ENCODE data around the gene CSRNP3.
"Not testable (repeated sequence)": the region's sequence is repeated elsewhere in the genome, so short reads cannot be mapped to it uniquely, and the experiment has no call there.

CSRNP3 gene

DNA sequence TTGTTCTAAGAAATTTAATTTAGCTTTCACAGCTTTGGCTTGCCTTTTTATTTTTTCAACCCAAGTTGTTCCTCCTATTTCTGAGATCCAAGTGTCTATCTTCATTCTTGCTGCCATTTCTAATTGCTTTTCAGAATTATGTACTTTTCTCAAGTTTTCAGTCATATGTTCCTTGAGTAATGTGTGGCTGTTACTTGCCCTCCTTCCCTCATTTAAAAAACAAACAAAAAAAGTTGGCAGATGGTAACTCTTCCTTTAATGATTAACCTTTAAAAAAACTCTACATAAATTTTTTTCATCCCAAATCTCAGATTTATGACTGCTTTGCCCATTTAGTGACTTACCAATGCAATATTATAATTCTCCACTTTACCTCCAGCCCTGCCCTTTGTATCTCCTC is 193.2 kb downstream of the CSRNP3 start:
- H3K36me3 Mint-ChIP-seq (ENCODE audit: low read depth) = peaks cover 71% of the 10 kb centered on the region
- H3K27me3 Mint-ChIP-seq (ENCODE audit: low read depth, poor library complexity) = no peaks in the 10 kb centered on the region

GRCh38 chr2:165665614-165666013 is 196.1 kb downstream of the CSRNP3 start:
- Mint-ChIP-seq H3K27me3 (ENCODE audit: low read depth, poor library complexity) (no peaks in the 10 kb centered on the region), H3K36me3 (ENCODE audit: low read depth) (peaks cover 66% of the 10 kb centered on the region), H3K4me1 (peaks cover 26% of the 10 kb centered on the region), H3K27ac (peak overlapping the region; percentile 99), H3K9me3 (no peaks in the 10 kb centered on the region), H3K4me3 (no peak overlapping the region)
- no peak for DNase-seq
- no peak for TF ChIP-seq CTCF (IDR thresholded peaks at IDR 0.05)

More for the DNA sequence above, 193.2 kb downstream of the CSRNP3 start:
- H3K9me3 Mint-ChIP-seq = no peaks in the 10 kb centered on the region
- H3K27ac Mint-ChIP-seq = peak overlapping the region; percentile 31
- DNase-seq = no peak
- peaks cover 41% of the 10 kb centered on the region for H3K4me1 Mint-ChIP-seq
- TF ChIP-seq CTCF (IDR thresholded peaks at IDR 0.05) = no peak
- no peak overlapping the region for H3K4me3 Mint-ChIP-seq

- peaks cover 66% of the 10 kb centered on the region for H3K36me3 Mint-ChIP-seq (ENCODE audit: low read depth)
- H3K27me3 Mint-ChIP-seq (ENCODE audit: low read depth, poor library complexity) = not testable (repeated sequence)
- H3K4me1 Mint-ChIP-seq = peaks cover 26% of the 10 kb centered on the region
Observed at GRCh38 chr2:165666073-165666472, 196.6 kb downstream of the CSRNP3 start.

DNA sequence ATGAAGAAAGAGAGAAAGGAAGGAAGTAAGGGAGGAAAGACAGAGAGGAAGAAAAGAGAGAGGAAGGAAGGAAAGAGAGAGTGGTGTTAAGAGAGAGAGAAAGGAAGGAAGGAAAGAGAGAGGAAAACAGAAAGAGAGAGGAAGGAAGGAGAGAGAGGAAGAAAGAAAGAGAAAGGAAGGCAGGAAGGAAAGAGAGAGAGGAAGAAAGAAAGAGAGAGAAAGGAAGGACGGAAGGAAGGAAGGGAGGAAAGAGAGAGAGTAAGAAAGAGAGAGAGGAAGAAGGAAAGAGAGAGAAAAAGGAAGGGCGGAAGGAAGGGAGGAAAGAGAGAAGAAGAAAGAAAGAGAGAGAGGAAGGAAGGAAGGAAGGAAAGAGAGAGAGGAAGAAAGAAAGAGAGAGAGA is 197.1 kb downstream of the CSRNP3 start:
- peaks cover 66% of the 10 kb centered on the region for H3K36me3 Mint-ChIP-seq (ENCODE audit: low read depth)
- H3K27me3 Mint-ChIP-seq (ENCODE audit: low read depth, poor library complexity) = no peaks in the 10 kb centered on the region
- peaks cover 5% of the 10 kb centered on the region for H3K9me3 Mint-ChIP-seq
- H3K4me1 Mint-ChIP-seq = peaks cover 26% of the 10 kb centered on the region
- peak overlapping the region; percentile 95 for H3K27ac Mint-ChIP-seq
- DNase-seq = no peak
- no peak overlapping the region for H3K4me3 Mint-ChIP-seq
- no peak for TF ChIP-seq CTCF (IDR thresholded peaks at IDR 0.05)

More at GRCh38 chr2:165666073-165666472, 196.6 kb downstream of the CSRNP3 start:
- not testable (repeated sequence) for H3K9me3 Mint-ChIP-seq, H3K4me3 Mint-ChIP-seq, DNase-seq
- H3K27ac Mint-ChIP-seq = peak overlapping the region; percentile 99

DNA sequence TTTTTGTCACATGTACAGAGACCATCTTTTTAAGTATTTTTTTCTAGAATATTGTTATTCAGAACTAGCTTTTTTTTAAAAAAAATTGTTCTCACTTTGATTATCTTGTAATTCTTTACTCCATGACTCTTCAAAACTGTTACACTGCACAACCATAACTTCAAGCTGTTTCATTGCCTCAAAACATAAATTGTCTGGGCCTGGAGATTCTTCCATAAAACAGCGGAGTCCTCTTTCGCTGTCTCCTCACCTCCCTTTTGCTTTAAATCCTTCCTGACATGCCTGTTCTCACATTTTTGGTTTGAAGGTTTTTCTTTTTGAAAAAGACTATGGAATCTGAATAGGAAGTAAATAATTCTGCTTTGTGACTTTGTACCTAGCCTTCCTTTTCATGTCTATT is 197.9 kb downstream of the CSRNP3 start:
- TF ChIP-seq CTCF (IDR thresholded peaks at IDR 0.05) = no peak
- Mint-ChIP-seq H3K4me3 (no peak overlapping the region), H3K9me3 (peaks cover 12% of the 10 kb centered on the region), H3K4me1 (peaks cover 26% of the 10 kb centered on the region), H3K27ac (peak overlapping the region; percentile 95), H3K27me3 (ENCODE audit: low read depth, poor library complexity) (no peaks in the 10 kb centered on the region), H3K36me3 (ENCODE audit: low read depth) (peaks cover 70% of the 10 kb centered on the region)
- DNase-seq = no peak

- Mint-ChIP-seq H3K36me3 (ENCODE audit: low read depth) (peaks cover 85% of the 10 kb centered on the region), H3K9me3 (peaks cover 12% of the 10 kb centered on the region)
- DNase-seq = no peak
Observed at GRCh38 chr2:165674780-165675179, 205.3 kb downstream of the CSRNP3 start.

More at GRCh38 chr2:165674780-165675179, 205.3 kb downstream of the CSRNP3 start:
- no peak for TF ChIP-seq CTCF (IDR thresholded peaks at IDR 0.05)
- peaks cover 5% of the 10 kb centered on the region for H3K4me1 Mint-ChIP-seq
- H3K27ac Mint-ChIP-seq = no peak overlapping the region
- no peaks in the 10 kb centered on the region for H3K27me3 Mint-ChIP-seq (ENCODE audit: low read depth, poor library complexity)
- H3K4me3 Mint-ChIP-seq = no peak overlapping the region

Measured in nephron progenitor cell (in vitro differentiated cells).